ENCODE data around the gene EPHB2. TPM values are rescaled to one million over a fixed set of nuclear protein-coding genes. Genes with fewer than 3 reads are reported as not detected.

Gene EPHB2
- total and polyA plus RNA-seq, 2 of the 13 experiments (the other 11 are each of a cell fraction or from before 2014, with no cell fraction given) = 0.03 to 0.11 TPM

GRCh38 chr1:22830041-22830566, 119.5 kb downstream of the EPHB2 start (continued):
- TF ChIP-seq SNAPC4 (CRISPR knock-in tag; IDR thresholded peaks at IDR 0.05) (no peak), ZNF850 (CRISPR knock-in tag; conservative IDR thresholded peaks at IDR 0.05) (no peak)

- FAIRE-seq (no peak), DNase-seq (ENCODE audit: low spot score) (no peak), ATAC-seq (no peak)
- no peak overlapping the region for H3K9ac ChIP-seq (ENCODE audit: insufficient read depth, low read depth, low read length)
- ChIA-PET CTCF (ENCODE audit: low intra/inter-chr PET ratio, low total read pairs) (no interaction called here), POLR2A (no interaction called here)
- TF ChIP-seq ZNF629 (CRISPR knock-in tag; conservative IDR thresholded peaks at IDR 0.05) (peak; percentile 62), ADNP (CRISPR knock-in tag; IDR thresholded peaks at IDR 0.05) (no peak)
- BruUV-seq (replicated peaks) = no TSS peak
- H3K36me3 ChIP-seq (replicated peaks in 1 of 2; ENCODE audit: control insufficient read depth in 1 of 2, insufficient read depth in 2 of 2, low read length in 2 of 2) = no peaks in the 10 kb centered on the region
- H3K4me3 ChIP-seq (replicated peaks in 1 of 3; ENCODE audit: insufficient read depth in 1 of 3, low read depth in 2 of 3, low read length in 3 of 3) = no peak overlapping the region
- in situ Hi-C loops (cut with HindIII; ENCODE audit: extremely low pct_ligation_motif_present, low pct_unique_long_range_greater_than_20kb) = no loop called here
- H3K27me3 ChIP-seq (ENCODE audit: control insufficient read depth in 1 of 2, insufficient read depth in 2 of 2, low read length in 2 of 2) = peaks cover 0 to 4% of the 10 kb centered on the region in 2 experiments; a peak in 1 of 5 replicates
- H2AFZ ChIP-seq (ENCODE audit: low read length) = no peak overlapping the region
- H4K20me1 ChIP-seq (ENCODE audit: insufficient read depth, low read length) = no peaks in the 10 kb centered on the region
- no peaks in the 10 kb centered on the region for H3K9me3 ChIP-seq (ENCODE audit: low read length)
- 0 out of 2 replicates have a peak, but pooled peaks cover 6% of the 10 kb centered on the region for H3K4me1 ChIP-seq (ENCODE audit: insufficient read depth, low read length)
- H3K27ac ChIP-seq (ENCODE audit: extremely low read length, insufficient read depth, low read length) = no peak overlapping the region
- intact Hi-C loops (cut with micrococcal nuclease; ENCODE audit: unreplicated experiment) = no loop called here
- whole genome bisulfite sequencing (ENCODE audit: low lambda C conversion rate) = 26% methylated on average over 7 of the region's 7 CpGs
- no peak overlapping the region for H3K4me2 ChIP-seq (ENCODE audit: low read depth, low read length)
- no peaks in the 10 kb centered on the region for H3K79me2 ChIP-seq (ENCODE audit: insufficient read depth, low read length)
Measured at GRCh38 chr1:22830757-22831340, 120.2 kb downstream of the EPHB2 start.

Data from HepG2 (cell line).